Common myeloid progenitor, CD34-positive (primary cell): ENCODE measurements around the gene HLA-DRB1.
A peak's percentile ranks its signal among the peaks of the same experiment; 100 is the strongest.

Source experiments
- CTCF ChIA-PET: fragments of 350-600 bp; sonication (Branson Sonifier 250); formaldehyde crosslinking; loops from one replicate; lab custom pipeline; 2021; ENCODE audit warnings: antibody characterized with exemption; lab: Charles Lee
- POLR2A ChIA-PET: fragments of 350-600 bp; sonication (Branson Sonifier 250); formaldehyde crosslinking; loops from one replicate; lab custom pipeline; 2021; ENCODE audit warnings: antibody characterized with exemption; lab: Charles Lee
- DNase-seq, 3 donors: peaks; one replicate each; pipeline versions ENCODE4 v3.0.0 to v3.0.0-alpha.2; 2013
- H3K27ac ChIP-seq, 2 experiments: 1 replicate in 1 of 2; 2 replicates in 1 of 2; pipeline ENCODE4 v1.7.0; 2013; ENCODE audit warnings: inconsistent platforms in 2 of 2, low read length in 2 of 2, mild to moderate bottlenecking in 2 of 2, low read depth in 1 of 2, moderate library complexity in 1 of 2; ENCODE audit not compliant: severe bottlenecking in 2 of 2, insufficient read depth in 1 of 2, poor library complexity in 1 of 2
- H3K27me3 ChIP-seq, 5 experiments: replicated peaks in 2 of 5; 1 replicate in 3 of 5; 2 replicates in 2 of 5; pipeline versions ENCODE4 v1.6.1 to v1.7.0; 2013; ENCODE audit warnings: low read length in 4 of 5, mild to moderate bottlenecking in 2 of 5, moderate library complexity in 2 of 5, inconsistent platforms in 1 of 5; ENCODE audit not compliant: insufficient read depth in 5 of 5, control insufficient read depth in 4 of 5
- H3K36me3 ChIP-seq, 4 experiments: 1 replicate in 2 of 4; 2 replicates in 2 of 4; pipeline versions ENCODE4 v1.6.1 to v1.7.0; 2013; ENCODE audit warnings: low read length in 3 of 4, control low read depth in 1 of 4, mild to moderate bottlenecking in 1 of 4; ENCODE audit not compliant: control insufficient read depth in 4 of 4, insufficient read depth in 4 of 4
- H3K4me1 ChIP-seq, 4 experiments: 1 replicate in 3 of 4; 2 replicates in 1 of 4; pipeline versions ENCODE4 v1.6.1 to v1.7.1; 2013; ENCODE audit warnings: low read length in 3 of 4, mild to moderate bottlenecking in 3 of 4, control low read depth in 1 of 4, inconsistent platforms in 1 of 4, moderate library complexity in 1 of 4; ENCODE audit not compliant: control insufficient read depth in 4 of 4, insufficient read depth in 4 of 4; ENCODE audit errors: control extremely low read depth in 1 of 4
- H3K4me3 ChIP-seq, 7 experiments: 1 replicate in 4 of 7; 2 replicates in 3 of 7; pipeline versions ENCODE4 v1.5.1 to v1.7.0; 2013; ENCODE audit warnings: mild to moderate bottlenecking in 7 of 7, low read length in 6 of 7, moderate library complexity in 6 of 7, inconsistent platforms in 2 of 7, low read depth in 2 of 7, control low read depth in 1 of 7; ENCODE audit not compliant: insufficient read depth in 4 of 7, control insufficient read depth in 1 of 7; ENCODE audit errors: extremely low read depth in 1 of 7
- H3K9me3 ChIP-seq, 5 experiments: 1 replicate in 4 of 5; 2 replicates in 1 of 5; pipeline versions ENCODE4 v1.6.1 to v1.7.1; 2013; ENCODE audit warnings: low read length in 4 of 5, mild to moderate bottlenecking in 2 of 5, inconsistent platforms in 1 of 5, low read depth in 1 of 5, moderate library complexity in 1 of 5; ENCODE audit not compliant: control insufficient read depth in 4 of 5, insufficient read depth in 2 of 5; ENCODE audit errors: control extremely low read depth in 1 of 5
- WGBS: methylation state at CpG from one replicate; pipeline ENCODE4 v1.1.5; 2013; ENCODE audit not compliant: insufficient coverage; 5-methylcytosine and 5-hydroxymethylcytosine counted together

Gene HLA-DRB1

DNA sequence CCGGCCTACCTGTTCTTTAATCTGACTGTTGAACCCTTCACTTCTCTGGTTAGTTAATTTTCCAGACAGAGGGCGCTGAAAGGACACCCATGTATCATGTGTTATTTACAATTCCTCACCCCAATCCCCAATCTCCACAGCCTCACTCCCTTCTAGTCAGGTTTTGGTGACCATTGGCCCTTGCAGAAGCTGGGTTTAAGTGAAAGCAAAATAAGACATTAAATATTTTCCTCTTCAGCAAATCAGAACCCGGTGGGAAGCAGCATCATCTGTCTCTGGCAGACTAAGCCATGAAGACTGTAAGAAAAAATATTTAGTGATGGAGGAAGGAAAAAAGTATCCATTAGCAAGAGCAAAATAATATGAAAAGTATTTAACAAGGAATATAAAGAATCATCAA lies 38.2 kb upstream of the HLA-DRB1 start:
- no peaks in the 10 kb centered on the region for H3K36me3 ChIP-seq
- H3K9me3 ChIP-seq: no peaks in the 10 kb centered on the region
- peaks cover under 1 to 12% (median 7%) of the 10 kb centered on the region in 4 experiments for H3K4me1 ChIP-seq
- peak overlapping the region in 1 of 2 experiments; percentile 46 for H3K27ac ChIP-seq
- H3K27me3 ChIP-seq: no peaks in the 10 kb centered on the region
- DNase-seq: peak; percentile 78 to 83 (median 82)
- H3K4me3 ChIP-seq: no peak overlapping the region
- ChIA-PET POLR2A (no interaction called here), CTCF (no interaction called here)
- 83% methylated on average over 2 of the region's 3 CpGs for WGBS

DNA sequence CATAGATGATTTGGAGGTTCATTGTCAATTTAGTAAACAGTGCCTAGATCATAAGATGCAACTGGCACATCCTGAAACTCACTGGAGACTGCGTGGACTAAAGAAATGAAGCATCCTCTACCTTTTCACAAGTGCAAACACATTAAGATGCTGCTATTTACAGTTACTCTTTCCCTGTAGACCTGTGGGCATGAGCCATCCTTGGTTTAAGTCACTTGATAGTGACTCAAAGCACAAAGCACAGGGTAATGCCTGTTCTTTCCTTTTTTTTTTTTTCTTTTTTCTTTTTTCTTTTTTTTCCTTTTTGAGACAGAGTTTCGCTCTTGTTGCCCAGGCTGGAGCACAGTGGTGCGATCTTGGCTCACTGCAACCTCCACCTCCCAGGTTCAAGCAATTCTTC lies 37.6 kb upstream of the HLA-DRB1 start:
- CTCF ChIA-PET: no interaction called here
- no peak for DNase-seq
- no peak overlapping the region for H3K4me3 ChIP-seq
- POLR2A ChIA-PET: no interaction called here
- H3K27me3 ChIP-seq: no peaks in the 10 kb centered on the region
- no peaks in the 10 kb centered on the region for H3K9me3 ChIP-seq
- WGBS: 0% methylated on average over 1 of the region's 3 CpGs
- H3K36me3 ChIP-seq: no peaks in the 10 kb centered on the region
- peaks cover 6 to 18% (median 13%) of the 10 kb centered on the region in 4 experiments for H3K4me1 ChIP-seq
- no peak overlapping the region for H3K27ac ChIP-seq

DNA sequence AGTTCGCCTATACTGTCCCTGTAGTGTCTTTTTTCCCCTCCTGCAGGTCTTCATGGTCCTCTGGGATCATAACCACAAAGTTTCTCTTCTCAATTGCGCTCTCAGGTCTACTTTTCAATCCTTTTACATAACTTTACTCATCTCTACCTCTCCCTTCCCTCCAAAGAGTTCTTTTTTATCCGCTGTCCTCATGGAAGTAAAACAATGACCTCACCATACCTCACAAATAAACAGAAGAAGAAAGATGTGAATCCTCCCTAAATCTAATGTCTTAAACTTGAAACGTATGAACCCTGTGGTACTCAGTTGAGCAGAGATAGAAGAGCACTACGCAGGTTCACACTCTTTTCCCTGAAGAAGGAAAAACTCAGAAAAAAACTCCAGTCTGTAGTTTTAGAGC lies 35.5 kb upstream of the HLA-DRB1 start:
- no peak for DNase-seq
- Histone ChIP-seq H3K9me3 (no peaks in the 10 kb centered on the region), H3K4me3 (no peak overlapping the region), H3K27me3 (no peaks in the 10 kb centered on the region), H3K4me1 (peaks cover 9 to 21% (median 16%) of the 10 kb centered on the region in 4 experiments), H3K27ac (no peak overlapping the region), H3K36me3 (no peaks in the 10 kb centered on the region)
- POLR2A ChIA-PET: no interaction called here
- CTCF ChIA-PET: no interaction called here
- WGBS: 47% methylated on average over 3 of the region's 5 CpGs

DNA sequence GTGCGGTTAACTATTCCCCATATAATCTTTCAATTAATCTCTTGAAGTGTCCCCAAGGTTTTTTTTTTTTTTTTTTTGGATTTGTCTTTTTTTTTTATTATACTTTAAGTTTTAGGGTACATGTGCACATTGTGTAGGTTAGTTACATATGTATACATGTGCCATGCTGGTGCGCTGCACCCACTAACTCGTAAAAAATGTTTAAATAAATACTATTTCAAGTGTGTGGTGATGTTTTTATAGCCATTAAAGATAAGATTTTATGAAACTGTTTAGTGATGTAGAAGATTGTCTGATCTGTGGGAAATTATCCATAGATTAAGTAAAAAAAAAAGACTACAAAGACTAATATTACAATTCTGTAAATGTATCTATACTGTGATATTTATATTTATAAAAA lies 34.9 kb upstream of the HLA-DRB1 start:
- H3K4me3 ChIP-seq: no peak overlapping the region
- ChIA-PET POLR2A (no interaction called here), CTCF (no interaction called here)
- H3K4me1 ChIP-seq: peaks cover 9 to 21% (median 16%) of the 10 kb centered on the region in 4 experiments
- H3K36me3 ChIP-seq: no peaks in the 10 kb centered on the region
- DNase-seq: no peak
- no peak overlapping the region for H3K27ac ChIP-seq
- H3K9me3 ChIP-seq: no peaks in the 10 kb centered on the region
- no CpG with 5 or more reads among the region's 3 CpGs for WGBS
- H3K27me3 ChIP-seq: no peaks in the 10 kb centered on the region

DNA sequence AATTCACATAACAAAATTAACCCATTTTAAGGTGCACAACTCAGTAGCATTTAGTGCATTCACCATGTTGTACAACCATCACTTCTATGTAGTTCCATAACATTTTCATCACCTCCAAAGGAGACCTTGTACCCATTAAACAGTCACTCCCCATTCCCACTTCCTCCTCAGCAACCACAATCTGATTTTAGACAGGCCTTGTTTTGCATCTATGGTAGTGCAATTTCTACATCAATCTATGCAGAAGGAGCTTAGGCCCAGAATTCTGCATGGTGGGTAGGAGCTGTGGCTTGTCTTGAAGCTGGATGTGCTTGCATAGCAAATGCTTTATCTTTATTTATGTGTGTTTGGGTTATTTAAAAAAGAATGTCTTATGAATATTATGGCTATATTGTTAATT lies 34.0 kb upstream of the HLA-DRB1 start:
- POLR2A ChIA-PET: no interaction called here

DNA sequence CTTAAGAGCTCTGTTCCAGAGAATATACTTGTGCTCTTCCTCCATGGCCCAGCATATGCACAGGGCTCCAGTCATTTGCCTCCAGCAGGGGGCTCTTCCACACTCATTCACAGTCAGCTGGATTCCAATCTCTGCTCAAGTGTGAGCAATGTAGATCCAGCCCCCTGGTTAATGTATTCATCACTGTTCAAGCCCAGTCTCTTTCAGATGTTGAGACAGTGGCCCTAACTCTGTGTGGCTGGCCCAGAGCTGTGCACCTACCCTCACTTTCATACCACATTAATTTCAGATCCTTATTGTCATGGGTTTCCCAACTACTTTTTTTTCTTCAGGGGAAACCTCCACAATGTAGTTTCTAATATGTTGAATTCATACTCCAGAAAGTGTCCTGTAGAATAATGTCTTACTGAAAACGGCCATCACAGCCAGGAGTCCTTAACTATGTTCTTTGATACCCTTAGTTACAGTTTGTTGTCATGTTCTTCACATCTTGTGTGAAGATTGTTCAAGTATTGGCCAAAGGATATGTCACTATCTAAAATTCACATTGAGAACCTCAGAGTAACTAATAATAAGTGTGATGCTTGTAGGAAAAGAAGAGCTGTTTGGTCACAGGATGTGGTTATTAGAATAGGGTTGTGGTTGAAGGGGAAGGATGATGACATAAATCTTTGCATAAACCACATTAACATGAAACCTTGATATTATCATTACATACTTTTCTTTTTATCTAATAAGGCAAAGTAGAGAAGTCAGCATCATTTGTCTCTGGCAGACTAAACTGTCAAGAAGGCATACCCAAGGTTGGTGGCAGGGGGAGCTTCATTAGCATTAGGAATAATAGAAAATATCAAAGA lies 33.1 kb upstream of the HLA-DRB1 start:
- H3K27ac ChIP-seq: peak overlapping the region in 1 of 2 experiments; percentile 65
- POLR2A ChIA-PET: interaction anchor here (1.0 to 1.1 kb wide), 2 partner anchors 15 to 69 kb away, joined by 3 to 4 read pairs; partner anchors contain the start of gene HLA-DQA1

More for the DNA sequence above, 34.0 kb upstream of the HLA-DRB1 start:
- Histone ChIP-seq H3K27me3 (no peaks in the 10 kb centered on the region), H3K4me1 (peaks cover 9 to 21% (median 16%) of the 10 kb centered on the region in 4 experiments), H3K4me3 (peak overlapping the region in 1 of 7 experiments; percentile 24), H3K36me3 (no peaks in the 10 kb centered on the region), H3K9me3 (peaks cover 0 to 2% (median 0%) of the 10 kb centered on the region in 5 experiments), H3K27ac (no peak overlapping the region)
- DNase-seq: peak in 2 of 3 donors; percentile 32 to 36
- CTCF ChIA-PET: interaction anchor here (2.5 kb wide), 1 partner anchor 14 kb away, joined by 5 read pairs; no protein-coding TSS in a partner anchor

DNA sequence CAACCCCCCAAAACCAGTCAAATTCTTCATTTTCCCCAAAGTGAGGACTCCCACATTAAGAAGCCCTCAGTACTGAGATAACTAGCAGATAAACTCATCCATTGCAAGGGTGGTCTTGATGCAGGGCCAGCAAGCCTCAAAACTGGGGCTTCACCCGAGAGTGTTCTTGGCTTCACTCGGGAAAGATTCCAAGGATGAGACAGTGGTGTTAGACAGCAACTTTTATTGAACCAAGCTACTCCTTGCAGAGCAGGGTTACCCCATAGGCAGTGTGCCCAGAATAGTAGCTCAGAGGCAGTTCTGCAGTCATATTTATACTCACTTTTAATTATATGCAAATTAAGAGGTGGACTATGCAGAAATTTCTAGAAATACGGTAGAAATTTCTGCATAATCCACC lies 31.7 kb upstream of the HLA-DRB1 start:
- ChIA-PET POLR2A (no interaction called here), CTCF (interaction anchor here (1.1 to 2.5 kb wide), 3 partner anchors 12 to 79 kb away, joined by 3 to 5 read pairs (median 4); no protein-coding TSS in a partner anchor)
- Histone ChIP-seq H3K4me1 (peaks cover 9 to 21% (median 16%) of the 10 kb centered on the region in 4 experiments), H3K27me3 (no peaks in the 10 kb centered on the region), H3K27ac (no peak overlapping the region), H3K4me3 (no peak overlapping the region), H3K9me3 (peaks cover 0 to 5% (median 0%) of the 10 kb centered on the region in 5 experiments), H3K36me3 (no peaks in the 10 kb centered on the region)
- WGBS: 50% methylated on average over 2 of the region's 3 CpGs
- DNase-seq: no peak

More for the DNA sequence above, 33.1 kb upstream of the HLA-DRB1 start:
- H3K36me3 ChIP-seq: no peaks in the 10 kb centered on the region
- H3K27me3 ChIP-seq: no peaks in the 10 kb centered on the region
- peaks cover 9 to 21% (median 16%) of the 10 kb centered on the region in 4 experiments for H3K4me1 ChIP-seq
- H3K4me3 ChIP-seq: peak overlapping the region in 3 of 7 experiments; percentile 11 to 39 (median 35)
- peak; percentile 91 to 96 (median 95) for DNase-seq
- WGBS: no CpG with 5 or more reads among the region's 1 CpG
- CTCF ChIA-PET: interaction anchor here (0.7 to 2.5 kb wide), 8 partner anchors 10 to 167 kb away, joined by 3 to 5 read pairs (median 3); no protein-coding TSS in a partner anchor
- peaks cover 0 to 2% (median 0%) of the 10 kb centered on the region in 5 experiments for H3K9me3 ChIP-seq
